Ramos (cell line): ENCODE data around the gene RIBC2.
"Not testable (repeated sequence)": the region's sequence is repeated elsewhere in the genome, so short reads cannot be mapped to it uniquely, and the experiment has no call there.

Source experiments
- in situ Hi-C: fragments of 300-500 bp; cut with MboI; formaldehyde crosslinking; loops from one replicate; pipeline ENCODE4 v1.14.3; 2022; ENCODE audit warnings: low sequenced_read_pairs; ENCODE audit not compliant: unreplicated experiment

RIBC2 gene

DNA sequence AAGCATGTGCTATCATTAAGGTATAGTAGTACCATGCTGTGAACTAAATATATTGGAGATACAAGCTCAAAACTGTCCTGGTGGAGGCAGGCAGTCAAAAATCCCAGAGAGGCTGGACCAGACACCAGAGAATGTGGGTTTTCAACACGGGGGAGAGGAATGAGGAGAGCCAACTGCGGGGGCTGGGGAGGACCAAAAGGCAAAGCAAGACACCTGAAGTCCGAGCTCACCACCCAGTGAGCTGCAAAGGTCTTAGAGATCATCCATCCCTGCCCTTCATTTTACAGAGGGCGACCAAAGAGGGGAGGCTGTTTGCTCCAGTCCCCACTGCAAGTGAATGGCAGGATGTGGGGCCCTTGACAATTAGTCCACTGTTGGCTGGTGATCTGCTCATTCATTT lies 10.0 kb downstream of the RIBC2 start:
- in situ Hi-C loops = no loop called here

DNA sequence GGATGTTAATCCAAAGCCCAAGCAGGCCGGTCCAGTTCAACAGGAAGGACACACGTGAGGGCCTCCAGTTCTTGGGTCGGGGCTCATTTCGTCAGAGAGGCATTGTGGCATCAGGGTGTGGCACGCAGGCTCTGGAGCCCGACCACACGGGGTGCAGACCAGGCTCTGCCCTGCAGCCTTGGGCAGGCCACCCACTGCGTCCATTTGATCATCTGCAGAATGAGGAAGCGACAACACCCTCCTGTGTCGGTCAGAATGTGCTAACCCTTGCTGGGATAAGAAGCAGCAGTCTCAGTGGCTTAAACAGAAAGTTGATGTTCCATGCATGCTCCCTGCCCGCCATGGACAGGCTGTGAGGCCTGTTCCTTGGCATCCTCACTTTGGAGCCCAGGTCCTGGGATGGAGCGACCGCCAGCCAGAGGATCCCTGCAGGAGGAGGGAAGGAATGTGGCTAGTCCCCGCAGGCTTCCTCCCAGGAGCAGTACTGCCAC lies 10.8 kb downstream of the RIBC2 start:
- in situ Hi-C loops = no loop called here

DNA sequence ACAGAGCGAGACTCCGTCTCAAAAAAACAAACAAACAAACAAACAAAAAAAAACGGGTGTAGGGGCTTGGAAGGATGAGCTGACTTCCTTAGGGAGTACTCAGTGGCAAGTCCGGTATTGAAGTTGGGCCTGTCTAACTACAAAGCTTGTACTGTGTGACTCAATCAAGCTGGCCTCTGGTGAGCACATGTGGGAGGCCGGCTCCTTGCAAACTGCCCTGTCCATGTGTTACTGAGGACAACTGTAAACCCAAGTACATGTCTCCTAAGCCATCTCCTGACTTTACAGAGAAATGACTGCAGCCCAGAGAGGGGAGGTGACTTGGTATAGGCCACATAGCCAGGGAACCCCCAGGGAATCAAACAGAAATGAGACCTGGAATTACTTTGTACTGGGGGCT lies 11.6 kb downstream of the RIBC2 start:
- in situ Hi-C loops = loop anchor here (5.0 kb wide), 1 partner anchor 158 kb away; no protein-coding TSS in a partner anchor

DNA sequence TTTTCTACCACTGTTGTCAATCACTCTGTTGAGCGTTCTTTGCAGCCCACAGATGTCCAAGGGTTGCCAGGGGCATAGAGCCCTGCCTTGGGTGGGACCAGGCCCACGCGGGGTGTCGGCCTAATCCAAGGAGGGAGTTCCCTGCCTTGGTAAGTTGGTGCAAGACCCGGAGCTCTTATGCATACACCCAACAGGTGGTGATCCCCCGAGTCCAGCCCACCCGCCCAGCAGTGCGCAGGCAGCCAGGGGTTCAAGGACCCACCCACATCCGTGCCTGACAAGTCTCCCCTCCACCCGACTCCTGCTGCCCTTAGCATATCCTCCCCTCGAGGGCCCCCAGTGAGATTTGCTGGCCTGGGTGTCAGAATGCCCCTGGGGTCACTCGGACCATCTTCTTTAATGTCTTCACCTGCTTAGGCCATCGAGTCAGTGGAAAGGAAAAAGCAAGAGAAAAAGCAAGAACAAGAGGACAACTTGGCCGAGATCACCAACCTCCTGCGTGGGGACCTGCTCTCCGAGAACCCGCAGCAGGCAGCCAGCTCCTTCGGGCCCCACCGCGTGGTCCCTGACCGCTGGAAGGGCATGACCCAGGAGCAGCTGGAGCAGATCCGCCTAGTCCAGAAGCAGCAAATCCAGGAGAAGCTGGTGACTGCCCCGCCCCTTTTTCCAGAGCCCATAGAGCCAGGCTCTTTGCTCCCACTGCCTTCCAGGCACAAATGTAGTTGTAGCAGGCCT lies 12.2 kb downstream of the RIBC2 start:
- in situ Hi-C loops = loop anchor here (5.0 kb wide), 1 partner anchor 158 kb away; no protein-coding TSS in a partner anchor

DNA sequence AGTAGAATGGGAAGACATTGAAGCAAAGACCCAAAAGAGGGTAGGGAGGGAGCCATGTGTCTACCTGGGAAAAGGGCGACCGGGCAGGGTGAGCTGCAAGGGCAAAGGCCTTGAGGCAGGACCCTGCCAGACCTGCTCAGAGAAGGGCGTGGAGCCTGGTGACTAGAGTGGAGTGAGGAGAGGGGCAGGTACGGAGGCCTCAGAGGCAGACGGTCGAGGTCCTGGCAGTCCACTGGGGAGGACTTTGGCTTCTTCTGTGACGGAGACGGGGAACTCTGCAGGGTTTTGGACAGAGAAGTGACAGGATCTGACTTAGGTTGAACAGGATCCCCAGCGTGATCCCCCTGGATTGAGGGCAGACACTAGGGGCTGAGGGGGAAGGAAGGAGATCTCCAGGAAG lies 12.9 kb downstream of the RIBC2 start:
- in situ Hi-C loops = loop anchor here (5.0 kb wide), 1 partner anchor 159 kb away; no protein-coding TSS in a partner anchor

DNA sequence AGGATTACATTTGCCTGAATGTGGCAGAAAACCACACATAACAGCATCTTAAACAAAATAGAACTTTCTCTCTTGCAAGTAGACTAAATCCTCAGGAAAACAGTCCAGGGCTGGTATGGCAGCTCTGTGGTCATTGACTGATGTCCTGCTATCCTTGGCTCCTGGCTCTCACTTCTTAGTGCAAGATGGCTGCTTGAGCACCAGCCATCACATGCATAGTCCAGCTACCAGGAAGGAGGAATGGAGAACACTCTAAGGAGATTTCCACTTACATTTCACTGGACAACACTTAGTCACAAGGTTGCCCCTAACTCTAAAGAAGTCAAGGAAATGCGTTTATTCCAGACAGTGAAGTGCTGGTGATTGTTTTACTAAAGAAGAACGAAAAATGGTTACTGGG lies 13.6 kb downstream of the RIBC2 start:
- in situ Hi-C loops = loop anchor here (5.0 kb wide), 1 partner anchor 160 kb away; no protein-coding TSS in a partner anchor

DNA sequence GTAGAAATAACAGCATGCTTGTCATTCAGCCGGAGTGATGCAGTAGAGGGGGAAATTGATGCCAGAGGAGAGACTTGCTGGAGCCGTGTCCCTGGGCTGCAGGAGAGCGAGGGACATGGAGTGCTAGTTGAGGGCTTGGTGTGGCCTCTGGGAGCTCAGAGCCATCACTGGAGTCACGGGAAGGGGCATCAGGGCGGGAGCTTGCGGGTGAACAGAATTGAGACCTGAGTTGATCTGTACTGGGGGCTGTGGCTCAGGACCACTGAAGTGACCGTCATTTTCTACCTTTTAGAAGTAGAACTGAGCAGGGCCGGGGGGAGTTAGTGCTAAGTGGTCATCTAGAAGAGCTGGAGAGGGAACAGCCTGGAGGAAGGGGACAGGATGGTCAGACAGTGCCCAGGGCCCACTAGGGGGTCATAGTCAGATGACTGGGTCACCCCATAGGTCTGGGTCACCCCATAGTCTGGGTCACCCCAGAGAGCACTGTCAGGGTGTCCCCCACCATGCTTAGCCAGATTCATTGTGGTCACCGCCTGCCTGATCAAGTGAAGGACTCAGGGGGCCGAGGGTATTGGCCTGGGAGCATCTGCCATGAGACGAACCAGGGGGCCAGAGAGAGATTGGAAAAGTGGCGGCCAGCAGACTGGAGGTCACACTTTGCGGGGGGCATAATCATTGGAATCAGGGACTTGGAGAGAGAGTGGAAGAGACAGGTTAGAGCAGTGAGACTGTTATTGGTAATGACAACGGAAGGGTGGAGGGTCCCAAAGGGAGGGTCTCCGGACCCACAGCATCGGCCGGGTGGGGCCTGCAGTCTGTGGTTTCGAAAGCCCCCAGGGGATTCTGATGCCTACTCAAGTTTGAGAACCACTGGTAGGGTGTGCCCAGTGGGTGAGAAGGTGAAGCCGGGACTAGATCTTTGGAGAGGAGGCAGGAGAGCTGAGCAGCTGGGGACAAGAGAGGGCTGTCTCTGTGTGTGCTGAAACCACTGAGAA lies 15.2 kb downstream of the RIBC2 start:
- in situ Hi-C loops = loop anchor here (5.0 kb wide), 1 partner anchor 161 kb away; no protein-coding TSS in a partner anchor

DNA sequence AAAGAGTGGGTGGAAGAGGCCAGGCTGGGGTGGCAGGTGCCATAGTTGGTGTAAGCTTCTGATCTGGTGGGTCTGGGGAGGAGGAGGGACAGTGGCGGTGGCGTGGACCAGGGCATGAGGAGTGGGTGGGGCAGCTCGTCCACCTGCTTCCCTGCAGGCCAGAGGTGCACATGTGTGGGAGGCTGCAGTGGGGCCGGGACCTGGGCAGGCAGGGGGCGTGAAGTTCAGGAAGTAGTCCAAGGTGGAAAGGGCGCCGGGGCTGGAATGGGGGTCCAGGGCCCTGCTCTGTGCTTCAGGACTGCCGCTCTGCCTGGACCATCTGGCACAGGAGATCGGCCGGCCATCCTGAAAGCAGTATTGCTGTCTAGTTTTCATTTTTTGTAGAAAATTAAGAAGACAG lies 15.9 kb downstream of the RIBC2 start:
- in situ Hi-C loops = loop anchor here (5.0 kb wide), 1 partner anchor 162 kb away; no protein-coding TSS in a partner anchor

DNA sequence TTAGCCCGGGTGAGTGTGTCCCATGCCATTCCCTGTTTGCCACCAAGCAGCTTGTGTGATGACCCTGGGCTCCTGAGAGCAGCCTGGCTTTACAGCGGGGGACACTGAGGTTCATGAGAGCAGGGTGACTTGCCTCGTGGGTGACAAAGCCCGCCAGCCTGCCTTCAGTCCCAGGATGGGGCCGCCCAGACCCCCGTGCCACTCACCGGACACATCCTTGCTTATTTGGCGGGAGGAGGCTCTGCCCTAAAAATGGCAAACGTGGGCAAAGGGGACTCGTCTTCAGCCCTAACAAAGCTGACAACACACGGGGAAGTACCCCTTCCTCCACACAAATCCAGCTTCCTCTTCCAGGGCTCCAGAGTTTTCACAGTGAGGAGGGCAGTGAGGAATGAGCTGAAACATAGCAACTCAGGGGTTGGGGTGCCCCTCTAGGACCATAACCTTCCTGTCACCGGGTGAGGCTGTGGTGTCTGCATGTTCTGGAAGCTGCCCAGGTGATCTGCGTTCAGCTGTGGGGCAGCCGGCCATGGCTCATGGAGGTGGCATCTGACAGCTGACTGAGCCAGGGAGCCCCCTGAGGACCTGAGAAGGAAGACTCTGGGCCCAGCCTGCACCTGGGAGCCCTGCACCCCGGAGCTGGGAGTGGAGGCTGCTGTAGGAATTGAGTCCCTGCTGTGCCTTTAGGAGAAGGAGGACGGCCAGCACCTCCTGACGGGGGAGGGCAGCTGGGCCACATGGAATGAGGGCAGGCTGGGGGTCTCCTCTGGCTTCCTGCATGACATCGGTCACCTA lies 16.7 kb downstream of the RIBC2 start:
- in situ Hi-C loops = loop anchor here (5.0 kb wide), 1 partner anchor 163 kb away; no protein-coding TSS in a partner anchor

DNA sequence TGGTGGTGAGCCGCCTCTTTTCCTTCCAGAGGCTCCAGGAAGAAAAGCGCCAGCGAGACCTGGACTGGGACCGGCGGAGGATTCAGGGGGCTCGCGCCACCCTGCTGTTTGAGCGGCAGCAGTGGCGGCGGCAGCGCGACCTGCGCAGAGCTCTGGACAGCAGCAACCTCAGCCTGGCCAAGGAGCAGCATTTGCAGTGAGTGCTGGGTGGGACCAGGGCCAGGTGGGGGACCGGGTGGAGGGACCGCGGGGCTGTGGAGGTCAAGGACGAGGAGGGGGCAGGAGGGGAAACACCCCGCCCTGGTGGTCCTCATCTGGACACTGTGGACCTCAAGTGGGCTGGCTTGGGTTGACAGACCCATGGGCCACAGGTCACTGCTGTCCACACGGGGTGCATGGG lies 17.4 kb downstream of the RIBC2 start:
- in situ Hi-C loops = no loop called here

DNA sequence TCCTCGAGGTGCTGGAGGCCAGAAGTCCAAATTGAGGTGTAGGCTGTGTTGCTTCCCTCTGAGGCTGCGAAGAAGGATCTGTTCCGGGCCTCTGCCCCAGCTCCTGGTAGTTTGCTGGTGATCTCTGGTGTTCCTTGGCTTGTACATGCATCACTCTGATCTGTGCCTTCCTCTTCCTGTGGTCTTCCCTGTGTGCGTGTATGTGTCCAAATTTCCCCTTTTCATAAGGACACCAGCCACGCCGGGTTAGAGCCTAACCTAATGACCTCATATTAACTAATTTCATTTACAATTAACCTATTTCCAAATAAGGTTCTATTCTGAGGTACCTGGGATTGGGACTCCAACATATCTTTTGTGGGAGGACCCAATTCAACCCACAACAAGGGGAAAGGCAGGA lies 21.5 kb downstream of the RIBC2 start:
- in situ Hi-C loops = no loop called here

DNA sequence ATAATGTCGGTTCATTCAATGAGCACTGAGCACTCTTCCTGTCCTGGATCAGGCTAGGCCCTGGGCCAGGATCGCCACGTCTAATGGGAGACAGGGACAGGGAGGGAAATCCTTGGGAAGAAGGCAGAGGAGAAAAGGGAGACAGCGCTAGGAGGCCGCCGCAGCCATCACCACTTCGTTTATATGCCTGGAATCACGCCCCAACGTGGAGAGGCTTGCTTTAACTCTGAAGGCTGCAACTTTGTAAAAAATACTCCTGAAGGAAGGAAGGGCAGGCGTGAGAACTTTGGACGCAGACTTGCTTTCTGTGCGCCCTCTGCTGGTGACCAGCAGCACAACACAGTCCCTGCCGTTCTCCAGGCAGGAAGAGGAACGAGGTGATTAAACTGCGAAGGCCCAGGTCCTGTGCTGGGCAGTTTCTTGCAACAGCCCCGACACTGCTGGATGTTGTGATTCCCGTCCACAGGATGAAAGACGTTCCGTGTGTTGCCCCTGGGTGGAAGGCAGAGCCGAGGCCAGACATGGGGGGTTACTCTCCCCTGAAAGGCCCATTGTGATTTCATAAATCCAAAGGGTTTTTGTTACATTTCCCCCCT lies 22.1 kb downstream of the RIBC2 start:
- in situ Hi-C loops = no loop called here

DNA sequence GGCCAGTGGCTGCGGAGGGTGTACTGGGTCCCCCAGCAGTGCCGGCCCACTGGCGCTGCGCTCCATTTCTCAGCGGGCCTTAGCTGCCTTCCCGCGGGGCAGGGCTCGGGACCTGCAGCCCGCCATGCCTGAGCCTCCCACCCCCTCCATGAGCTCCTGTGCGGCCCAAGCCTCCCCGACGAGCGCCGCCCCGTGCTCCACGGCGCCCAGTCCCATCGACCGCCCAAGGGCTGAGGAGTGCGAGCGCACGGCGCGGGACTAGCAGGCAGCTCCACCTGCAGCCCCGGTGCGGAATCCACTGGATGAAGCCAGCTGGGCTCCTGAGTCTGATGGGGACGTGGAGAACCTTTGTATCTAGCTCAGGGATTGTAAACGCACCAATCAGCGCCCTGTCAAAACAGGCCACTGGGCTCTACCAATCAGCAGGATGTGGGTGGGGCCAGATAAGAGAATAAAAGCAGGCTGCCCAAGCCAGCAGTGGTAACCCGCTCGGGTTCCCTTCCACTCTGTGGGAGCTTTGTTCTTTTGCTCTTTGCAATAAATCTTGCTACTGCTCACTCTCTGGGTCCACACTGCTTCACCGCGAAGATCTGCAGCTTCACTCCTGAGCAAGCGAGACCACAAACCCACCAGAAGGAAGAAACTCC lies 23.5 kb downstream of the RIBC2 start:
- in situ Hi-C loops = not testable (repeated sequence)

DNA sequence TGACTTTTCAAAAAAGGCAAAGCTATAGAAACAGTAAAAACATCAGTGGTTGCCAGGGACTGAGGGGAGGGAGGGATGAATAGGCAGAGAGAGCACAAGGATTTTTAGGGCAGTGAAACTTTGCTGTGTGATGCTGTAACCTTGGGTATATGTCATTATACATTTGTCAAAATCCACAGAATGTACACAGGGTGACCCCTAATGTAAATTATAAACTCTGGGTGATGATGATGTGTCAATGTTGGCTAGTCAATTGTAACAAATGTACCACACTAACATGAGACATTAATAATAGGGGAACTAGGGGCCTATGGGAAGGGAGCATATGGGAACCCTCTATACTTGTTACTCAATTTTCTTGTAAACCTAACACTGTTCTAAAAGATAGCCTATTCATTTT lies 24.8 kb downstream of the RIBC2 start:
- in situ Hi-C loops = no loop called here

DNA sequence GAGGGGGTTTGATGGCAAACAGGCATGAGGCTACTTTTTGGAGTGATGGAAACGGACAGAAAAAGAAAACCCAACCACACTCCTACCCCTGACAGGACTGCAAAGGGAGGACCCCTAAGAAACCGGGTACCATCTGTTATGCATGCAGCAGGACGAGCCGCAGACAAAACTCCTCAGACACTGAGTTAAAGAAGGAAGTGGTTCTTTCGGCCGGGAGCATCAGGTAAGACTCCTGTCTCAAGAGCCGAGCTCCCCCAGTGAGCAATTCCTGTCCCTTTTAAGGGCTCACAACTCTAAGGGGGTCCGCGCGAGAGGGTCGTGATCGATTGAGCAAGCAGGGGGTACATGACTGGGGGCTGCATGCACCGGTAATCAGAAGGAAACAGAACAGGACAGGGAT lies 27.2 kb downstream of the RIBC2 start:
- in situ Hi-C loops = not testable (repeated sequence)

DNA sequence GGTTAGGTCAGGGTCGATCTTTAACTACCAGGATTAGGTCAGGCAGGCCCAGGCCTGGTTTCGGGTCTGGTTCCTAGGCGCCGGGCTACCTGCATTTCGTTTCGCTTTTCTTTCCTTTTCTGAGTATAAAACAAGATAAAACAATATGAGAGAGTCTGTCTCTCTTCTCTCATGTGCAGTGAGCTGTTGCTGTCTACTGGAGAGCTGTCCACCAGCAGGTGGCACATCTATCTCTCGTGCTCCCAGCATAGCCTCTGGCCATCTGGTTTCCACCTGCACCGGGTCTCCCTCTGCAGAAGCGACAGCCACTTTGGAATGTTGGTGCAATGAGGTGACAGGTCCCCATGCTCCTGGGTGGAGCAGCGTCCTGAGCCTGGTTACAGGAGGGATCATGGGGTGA lies 27.6 kb downstream of the RIBC2 start:
- in situ Hi-C loops = no loop called here

DNA sequence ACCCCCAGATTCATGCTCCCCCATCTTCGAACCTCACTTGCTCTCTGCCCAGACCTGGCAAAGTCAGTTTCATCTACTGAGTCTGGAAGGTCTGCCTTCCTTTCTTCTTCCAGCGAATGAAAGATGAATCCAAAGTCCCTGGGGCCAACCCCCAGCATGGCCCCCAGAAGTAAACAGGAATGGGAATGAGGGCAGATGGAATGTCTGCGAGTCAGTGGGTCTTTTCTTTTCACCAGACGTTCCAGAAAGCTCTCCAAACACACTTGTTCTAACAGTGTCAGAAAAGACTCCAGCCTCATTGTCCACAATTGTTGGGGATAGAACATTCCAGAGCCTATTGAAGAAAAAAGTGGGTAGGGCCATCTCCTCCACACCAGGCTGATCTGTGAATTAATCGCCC lies 28.6 kb downstream of the RIBC2 start:
- in situ Hi-C loops = no loop called here

DNA sequence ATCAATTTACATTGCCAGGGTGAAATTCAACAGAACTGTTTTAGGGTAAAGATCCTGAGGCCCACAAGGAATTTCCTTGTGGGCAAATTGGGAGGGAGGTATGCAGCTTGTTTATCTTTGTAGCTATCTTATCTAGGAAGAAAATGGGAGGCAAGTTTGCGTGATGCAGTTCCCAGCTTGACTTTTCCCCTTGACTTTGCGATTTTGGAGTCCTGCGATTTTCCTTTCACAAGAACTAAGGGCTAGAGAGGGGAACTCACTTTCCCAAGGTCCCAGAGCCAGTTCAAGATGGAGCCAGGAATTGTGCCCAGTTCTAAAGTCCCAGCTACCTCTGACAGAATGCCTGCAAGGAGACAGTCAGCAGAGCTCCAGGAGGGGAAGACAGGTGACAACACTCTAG lies 30.7 kb downstream of the RIBC2 start:
- in situ Hi-C loops = no loop called here
